MM.1S (cell line): ENCODE data around the gene OSBPL8.

Experiments used
- EZH2phosphoT487 ChIP-seq: fragments of 300-600 bp; sonication (generic); IDR thresholded peaks from 2 replicates; pipeline ENCODE4 v1.6.1; 2018; ENCODE audit warnings: antibody characterized with exemption, low read length
- TF ChIP-seq, protein P1 (sequence below): fragments of 300-600 bp; sonication (generic); IDR thresholded peaks from 2 replicates; pipeline ENCODE4 v1.5.1; 2016; ENCODE audit warnings: antibody characterized with exemption, low read length, mixed read lengths

GRCh38 chr12:76590131-76590530, 30.6 kb upstream of the OSBPL8 start:
- TF ChIP-seq, protein P1, sequence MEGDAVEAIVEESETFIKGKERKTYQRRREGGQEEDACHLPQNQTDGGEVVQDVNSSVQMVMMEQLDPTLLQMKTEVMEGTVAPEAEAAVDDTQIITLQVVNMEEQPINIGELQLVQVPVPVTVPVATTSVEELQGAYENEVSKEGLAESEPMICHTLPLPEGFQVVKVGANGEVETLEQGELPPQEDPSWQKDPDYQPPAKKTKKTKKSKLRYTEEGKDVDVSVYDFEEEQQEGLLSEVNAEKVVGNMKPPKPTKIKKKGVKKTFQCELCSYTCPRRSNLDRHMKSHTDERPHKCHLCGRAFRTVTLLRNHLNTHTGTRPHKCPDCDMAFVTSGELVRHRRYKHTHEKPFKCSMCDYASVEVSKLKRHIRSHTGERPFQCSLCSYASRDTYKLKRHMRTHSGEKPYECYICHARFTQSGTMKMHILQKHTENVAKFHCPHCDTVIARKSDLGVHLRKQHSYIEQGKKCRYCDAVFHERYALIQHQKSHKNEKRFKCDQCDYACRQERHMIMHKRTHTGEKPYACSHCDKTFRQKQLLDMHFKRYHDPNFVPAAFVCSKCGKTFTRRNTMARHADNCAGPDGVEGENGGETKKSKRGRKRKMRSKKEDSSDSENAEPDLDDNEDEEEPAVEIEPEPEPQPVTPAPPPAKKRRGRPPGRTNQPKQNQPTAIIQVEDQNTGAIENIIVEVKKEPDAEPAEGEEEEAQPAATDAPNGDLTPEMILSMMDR, result no peak
- no peak for TF ChIP-seq EZH2phosphoT487
